GM18867 (cell line): ENCODE data around the gene HFM1.
A peak's percentile ranks its signal among the peaks of the same experiment; 100 is the strongest.
"Not testable (repeated sequence)": the region's sequence is repeated elsewhere in the genome, so short reads cannot be mapped to it uniquely, and the experiment has no call there.

Source experiments
- ATAC-seq: cut with Tn5 transposase; IDR thresholded peaks from one replicate; pipeline ENCODE4 v1.9.1; 2021; ENCODE audit warnings: mild to moderate bottlenecking, moderate library complexity; ENCODE audit not compliant: unreplicated experiment

The HFM1 gene

GRCh38 chr1:91381844-91382243 lies 22.8 kb downstream of the HFM1 start:
- no peak for ATAC-seq

DNA sequence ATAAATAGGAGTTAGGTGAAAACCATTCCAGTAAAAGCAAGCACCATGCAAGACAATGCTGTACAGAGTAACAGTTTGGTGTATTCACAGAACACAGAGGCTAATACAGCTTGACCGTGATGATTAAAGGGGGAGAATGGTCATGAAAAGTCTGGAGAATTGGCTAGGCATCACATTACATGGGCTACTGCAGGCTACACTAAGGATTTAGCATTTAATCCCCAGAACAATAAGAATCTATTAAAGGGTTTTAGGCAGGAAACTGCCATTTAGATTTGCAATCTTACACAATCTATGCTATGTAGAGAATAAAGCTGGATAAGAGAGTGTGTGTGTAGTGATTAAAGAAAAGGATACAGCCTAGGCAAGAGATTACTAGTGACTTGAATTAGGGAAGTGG lies 30.6 kb downstream of the HFM1 start:
- ATAC-seq = no peak

DNA sequence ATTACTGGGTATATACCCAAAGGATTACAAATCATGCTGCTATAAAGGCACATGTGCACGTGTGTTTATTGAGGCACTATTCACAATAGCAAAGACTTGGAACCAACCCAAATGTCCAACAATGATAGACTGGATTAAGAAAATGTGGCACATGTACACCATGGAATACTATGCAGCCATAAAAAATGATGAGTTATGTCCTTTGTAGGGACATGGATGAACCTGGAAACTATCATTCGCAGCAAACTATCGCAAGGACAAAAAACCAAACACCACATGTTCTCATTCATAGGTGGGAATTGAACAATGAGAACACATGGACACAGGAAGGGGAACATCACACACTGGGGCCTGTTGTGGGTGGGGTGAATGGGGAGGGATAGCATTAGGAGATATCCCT lies 32.4 kb downstream of the HFM1 start:
- ATAC-seq = not testable (repeated sequence)

- no peak for ATAC-seq
Observed at GRCh38 chr1:91349524-91349923, 55.1 kb downstream of the HFM1 start.

GRCh38 chr1:91346824-91347223 lies 57.8 kb downstream of the HFM1 start:
- ATAC-seq = no peak

- ATAC-seq = no peak
Observed at GRCh38 chr1:91345395-91346005, 59.1 kb downstream of the HFM1 start.

DNA sequence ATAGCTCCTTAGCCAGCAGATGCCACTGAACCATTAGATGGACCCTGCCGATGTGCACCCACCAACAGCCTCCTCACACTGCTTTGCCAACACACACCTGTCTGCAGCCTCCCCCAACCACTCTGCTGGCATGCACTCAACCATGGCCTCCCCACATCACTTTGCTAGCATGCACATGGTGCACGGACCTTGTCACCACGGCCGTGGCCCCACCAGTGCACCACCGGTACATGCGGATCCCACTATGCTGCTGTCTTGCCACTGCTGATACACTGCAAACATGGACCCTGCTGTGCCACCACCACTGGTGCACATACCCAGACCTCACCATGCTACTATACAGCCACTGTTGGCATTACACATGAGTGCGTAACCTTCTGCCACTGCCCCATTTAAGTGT lies 66.1 kb downstream of the HFM1 start:
- no peak for ATAC-seq

DNA sequence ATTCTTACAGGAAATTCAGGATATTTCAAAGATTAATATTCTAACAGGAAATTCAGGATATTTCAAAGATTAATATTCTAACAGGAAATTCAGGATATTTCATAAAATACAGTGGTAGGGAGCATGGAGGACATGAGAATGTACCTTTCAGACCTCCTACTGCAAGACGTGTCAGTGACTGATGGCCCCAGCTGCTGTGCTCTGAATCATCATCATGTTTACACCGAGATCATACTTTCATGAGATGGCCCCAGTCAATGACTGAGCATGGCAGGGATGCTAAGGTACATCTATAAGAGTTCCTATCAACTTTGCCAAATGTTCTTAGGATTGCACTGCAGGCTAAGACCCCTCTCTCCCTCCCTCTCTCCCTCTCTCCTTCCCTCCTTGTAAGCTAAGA lies 69.0 kb downstream of the HFM1 start:
- ATAC-seq = no peak

DNA sequence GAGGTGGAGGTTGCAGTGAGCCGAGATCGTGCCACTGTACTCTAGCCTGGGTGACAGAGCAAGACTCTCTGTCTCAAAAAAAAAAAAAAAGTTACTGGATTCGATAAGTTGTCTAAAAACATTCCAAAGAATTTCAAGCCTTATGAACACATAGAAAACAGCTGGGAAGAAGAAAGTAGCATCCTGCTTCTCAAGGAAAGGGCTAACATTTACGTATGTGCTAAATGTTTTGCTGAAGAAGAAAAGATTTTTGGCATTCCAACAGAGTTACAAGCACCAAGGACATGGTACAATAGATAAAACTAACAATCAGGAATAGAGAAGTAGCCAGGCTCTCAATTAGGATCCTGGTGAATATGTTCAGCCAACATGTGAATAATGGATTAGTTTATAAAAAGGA lies 69.8 kb downstream of the HFM1 start:
- ATAC-seq = no peak

DNA sequence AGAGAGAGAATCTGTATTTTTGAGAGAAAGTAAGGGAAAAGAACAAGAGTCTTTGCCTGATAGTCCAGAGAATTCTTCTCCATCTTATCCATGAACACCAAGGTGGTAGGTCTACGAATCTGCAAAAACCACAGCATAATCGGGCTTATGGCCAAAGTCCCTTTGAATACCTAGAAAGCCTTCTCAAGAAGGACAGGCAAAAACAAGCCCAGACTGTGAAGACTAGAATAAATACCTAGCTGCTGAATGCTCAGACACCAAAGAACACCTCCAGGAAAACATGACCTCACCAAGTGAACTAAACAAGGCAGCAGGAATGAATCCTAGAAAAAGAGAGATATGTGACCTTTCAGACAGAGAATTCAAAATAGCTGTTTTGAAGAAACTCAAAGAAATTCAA lies 79.2 kb downstream of the HFM1 start:
- no peak for ATAC-seq

GRCh38 chr1:91314643-91315042 lies 90.0 kb downstream of the HFM1 start:
- no peak for ATAC-seq

GRCh38 chr1:91311672-91312071 lies 93.0 kb downstream of the HFM1 start:
- no peak for ATAC-seq

DNA sequence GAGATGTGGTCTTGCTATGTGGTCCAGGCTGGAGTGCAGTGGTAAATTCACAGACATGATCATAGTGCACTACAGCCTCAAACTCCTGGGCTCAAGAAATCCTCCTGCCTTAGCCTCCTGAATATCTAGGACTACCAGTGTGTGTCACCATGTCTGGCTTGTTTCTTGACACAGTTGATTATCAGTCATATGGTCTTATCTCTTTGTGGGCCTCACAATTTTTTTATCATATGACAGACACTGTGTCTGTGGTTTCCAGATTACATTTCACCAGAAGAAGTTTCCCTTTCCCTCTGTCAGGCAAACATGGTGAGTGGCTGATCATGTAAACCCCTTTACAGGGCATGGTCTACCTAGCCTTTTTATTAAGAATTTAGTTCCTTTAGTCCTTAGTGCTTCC lies 96.1 kb downstream of the HFM1 start:
- no peak for ATAC-seq

- no peak for ATAC-seq
Observed at GRCh38 chr1:91307784-91308409, 96.7 kb downstream of the HFM1 start.

DNA sequence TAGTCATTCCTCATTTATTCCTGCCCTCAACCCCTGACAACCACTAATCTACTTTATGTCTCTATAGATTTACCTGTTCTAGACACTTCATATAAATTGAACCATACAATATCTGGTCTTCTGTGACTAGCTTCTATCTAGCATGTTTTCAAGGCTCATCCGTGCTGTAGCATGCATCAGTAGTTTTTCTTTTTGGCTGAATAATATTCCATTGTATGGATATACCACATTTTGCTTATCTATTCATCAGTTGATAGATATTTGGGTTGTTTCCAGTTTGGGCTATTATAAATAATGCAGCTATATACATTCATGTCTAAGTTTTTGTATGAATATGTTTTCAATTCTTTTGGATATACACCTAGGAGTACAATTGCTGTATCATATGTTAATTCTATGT lies 101.5 kb downstream of the HFM1 start:
- no peak for ATAC-seq

DNA sequence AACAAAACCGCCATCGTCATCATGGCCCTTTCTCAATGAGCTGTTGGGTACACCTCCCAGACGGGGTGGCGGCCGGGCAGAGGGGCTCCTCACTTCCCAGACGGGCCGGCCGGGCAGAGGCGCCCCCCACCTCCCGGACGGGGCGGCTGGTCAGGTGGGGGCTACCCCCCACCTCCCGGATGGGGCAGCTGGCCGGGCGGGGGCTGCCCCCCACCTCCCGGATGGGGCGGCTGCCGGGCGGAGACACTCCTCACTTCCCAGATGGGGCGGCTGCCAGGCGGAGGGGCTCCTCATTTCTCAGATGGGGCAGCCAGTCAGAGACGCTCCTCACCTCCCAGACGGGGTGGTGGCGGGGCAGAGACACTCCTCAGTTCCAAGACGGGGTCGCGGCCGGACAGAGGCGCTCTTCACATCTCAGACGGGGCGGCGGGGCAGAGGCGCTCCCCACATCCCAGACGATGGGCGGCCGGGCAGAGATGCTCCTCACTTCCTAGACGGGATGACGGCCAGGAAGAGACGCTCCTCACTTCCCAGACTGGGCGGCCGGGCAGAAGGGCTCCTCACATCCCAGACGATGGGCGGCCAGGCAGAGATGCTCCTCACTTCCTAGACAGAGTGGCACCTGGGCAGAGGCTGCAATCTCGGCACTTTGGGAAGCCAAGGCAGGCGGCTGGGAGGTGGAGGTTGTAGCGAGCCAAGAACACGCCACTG lies 115.6 kb downstream of the HFM1 start:
- ATAC-seq = not testable (repeated sequence)

GRCh38 chr1:91286962-91287317 lies 117.7 kb downstream of the HFM1 start:
- ATAC-seq = not testable (repeated sequence)

- ATAC-seq = not testable (repeated sequence)
Observed at GRCh38 chr1:91286259-91286961, 118.2 kb downstream of the HFM1 start.

- no peak for ATAC-seq
Observed at GRCh38 chr1:91283421-91283726, 121.3 kb downstream of the HFM1 start.

GRCh38 chr1:91282695-91283420 lies 121.8 kb downstream of the HFM1 start:
- peak; percentile 74 for ATAC-seq

DNA sequence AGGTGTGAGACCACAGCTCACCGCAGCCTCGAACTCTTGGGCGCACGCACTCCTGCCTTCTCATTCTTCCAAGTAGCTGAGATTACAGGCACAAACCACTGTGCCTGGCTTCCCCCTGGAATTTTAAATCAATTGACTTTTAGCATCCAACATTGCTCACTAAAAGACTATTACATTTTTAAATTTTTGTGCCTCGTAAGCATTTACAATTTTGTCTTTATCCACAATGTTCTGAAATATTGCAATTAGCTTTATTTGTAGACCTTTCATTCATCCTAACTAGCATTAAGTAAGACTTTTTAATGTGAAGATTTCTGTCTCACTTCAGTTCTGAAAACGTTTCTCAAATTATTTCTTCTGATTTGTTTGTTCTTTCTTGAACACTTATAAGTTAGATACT lies 122.9 kb downstream of the HFM1 start:
- ATAC-seq = no peak
